HPDE6-E6E7 (cell line): ENCODE measurements around the gene OTOF.

ENCODE experiments used
- DNase-seq: peaks from one replicate; pipeline ENCODE4 v3.0.0; 2011; ENCODE audit warnings: missing footprints; ENCODE audit errors: extremely low spot score

OTOF gene

GRCh38 chr2:26477911-26478253 is at the start of gene OTOF:
Gene OTOF, minus strand, starts transcription at chr2:26478124.
- no peak for DNase-seq

DNA sequence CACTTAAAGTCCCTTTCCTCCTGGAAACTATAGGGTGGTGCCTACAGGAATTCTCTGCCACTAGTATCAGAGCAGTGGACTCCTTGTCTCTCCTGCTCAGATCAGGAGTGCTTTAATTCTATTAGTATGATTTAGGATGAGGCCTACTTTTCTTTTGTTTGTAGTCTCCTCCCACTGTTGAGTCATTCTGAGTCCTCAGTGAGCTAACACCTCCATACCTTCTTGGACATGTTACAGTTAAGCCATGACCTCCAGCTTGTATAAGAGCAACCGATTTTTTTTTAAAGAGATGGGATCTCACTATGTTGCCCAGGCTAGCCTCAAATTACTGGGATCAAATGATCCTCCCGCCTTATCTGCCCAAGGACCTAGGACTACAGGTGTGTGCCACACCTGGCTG is 48.7 kb upstream of the OTOF start:
- peak; percentile 38 for DNase-seq

DNA sequence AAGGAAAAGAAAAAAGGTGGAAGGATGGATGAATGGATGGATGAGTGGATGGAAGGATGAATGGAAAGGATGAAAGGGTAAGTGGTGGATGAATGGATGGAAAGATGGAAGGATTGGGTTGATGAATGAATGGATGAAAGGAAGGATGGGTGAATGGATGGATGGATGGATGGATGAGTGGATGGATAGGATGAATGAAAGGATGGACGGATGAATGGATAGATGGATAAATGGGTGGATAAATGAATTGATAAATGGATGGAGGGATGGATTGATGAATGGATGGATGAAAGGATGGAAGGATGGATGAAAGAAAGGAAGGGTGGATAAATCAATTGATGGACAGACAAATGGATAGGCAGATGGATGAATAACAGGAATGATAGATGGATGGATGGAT is 48.2 kb upstream of the OTOF start:
- DNase-seq = no peak

GRCh38 chr2:26523750-26524149 is 45.8 kb upstream of the OTOF start:
- no peak for DNase-seq

GRCh38 chr2:26522751-26523171 is 44.8 kb upstream of the OTOF start:
- no peak for DNase-seq

DNA sequence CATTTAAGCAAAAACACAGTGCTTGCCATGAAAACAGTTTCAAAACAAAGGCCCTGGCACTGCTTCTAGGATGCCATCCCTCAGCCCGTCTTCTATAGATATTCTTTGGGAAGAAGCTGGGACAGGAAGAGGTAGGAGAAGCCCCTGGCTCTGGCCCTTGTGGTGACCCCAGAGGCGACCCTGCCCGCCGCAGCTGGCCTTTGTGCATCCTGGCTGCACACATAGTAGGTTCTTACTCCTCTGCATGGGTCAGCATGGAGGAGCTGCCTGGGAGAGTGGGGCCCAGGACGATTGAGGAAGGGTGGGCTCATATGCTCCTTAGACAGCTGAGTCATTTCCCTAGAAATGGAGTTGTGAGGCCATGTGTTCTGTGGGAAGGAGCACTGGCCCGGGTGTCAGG is 44.4 kb upstream of the OTOF start:
- DNase-seq = no peak

- no peak for DNase-seq
These were observed 43.9 kb upstream of the OTOF start for GRCh38 chr2:26521913-26522180.

- peak; percentile 27 for DNase-seq
These were observed 43.4 kb upstream of the OTOF start for GRCh38 chr2:26521054-26521912.

GRCh38 chr2:26520148-26520449 is 42.2 kb upstream of the OTOF start:
- no peak for DNase-seq

- DNase-seq = no peak
These were observed 41.6 kb upstream of the OTOF start for GRCh38 chr2:26519396-26520147.

DNA sequence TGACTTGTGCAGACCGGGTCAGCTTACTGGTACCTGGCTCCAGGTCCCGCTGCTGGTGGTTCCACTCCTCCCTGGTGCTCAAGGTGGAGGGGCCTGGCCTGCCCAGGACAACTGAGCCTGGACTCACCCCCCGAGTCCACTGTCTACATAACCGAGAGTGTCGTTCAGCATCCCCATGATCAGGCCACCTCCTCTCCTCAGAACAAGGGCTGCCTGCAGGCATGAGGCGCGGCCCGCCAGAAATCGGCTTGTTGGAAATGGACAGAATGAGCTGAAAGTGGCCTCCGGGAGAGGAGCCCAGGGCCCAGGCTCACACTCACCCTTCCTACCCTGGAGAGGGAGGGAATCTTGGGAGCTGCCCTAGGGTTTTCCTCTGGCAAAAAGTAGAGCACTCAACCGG is 38.9 kb upstream of the OTOF start:
- no peak for DNase-seq

DNA sequence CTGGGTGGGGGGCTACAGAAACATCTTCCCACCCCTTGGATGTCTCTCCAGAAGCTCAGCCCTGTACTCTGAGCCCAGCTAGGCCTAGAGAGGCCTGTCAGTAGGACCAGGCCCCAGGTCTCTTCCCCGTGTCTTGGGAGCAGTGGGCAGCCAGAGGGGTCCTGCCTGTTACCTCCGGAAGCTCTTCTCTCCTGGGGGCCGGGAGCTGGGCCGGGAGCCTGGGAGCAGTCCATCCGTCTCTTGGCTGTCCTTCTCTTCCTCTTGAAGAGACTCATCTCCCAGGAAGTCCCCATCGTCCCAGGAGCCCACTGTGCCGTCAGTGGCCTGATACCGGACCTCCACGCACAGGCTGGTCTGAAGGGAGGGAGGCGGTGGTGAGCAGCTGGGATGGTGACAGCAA is 38.3 kb upstream of the OTOF start:
- DNase-seq = no peak

- DNase-seq = no peak
These were observed 37.8 kb upstream of the OTOF start for GRCh38 chr2:26515771-26516170.

- DNase-seq = no peak
These were observed 36.1 kb upstream of the OTOF start for GRCh38 chr2:26514045-26514444.

DNA sequence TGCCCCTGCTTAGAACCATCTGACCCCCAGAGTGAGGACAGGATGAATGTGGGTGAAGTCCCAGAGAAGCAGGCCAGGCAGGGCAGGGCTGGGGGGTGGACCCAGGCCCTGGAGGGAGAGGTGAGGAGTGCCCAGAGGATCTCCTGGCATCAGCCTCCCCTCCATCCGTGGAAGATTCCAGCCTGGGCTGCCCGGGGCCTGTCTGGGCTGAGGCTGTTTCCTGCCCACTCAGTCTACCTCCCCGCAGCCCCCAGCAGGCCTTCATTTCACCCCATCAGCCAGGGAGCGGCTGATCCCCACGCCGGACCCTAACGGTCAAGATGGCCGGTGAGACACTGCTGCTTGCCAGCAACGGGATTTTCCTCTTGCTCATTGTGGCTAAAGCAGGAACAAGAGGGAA is 35.3 kb upstream of the OTOF start:
- no peak for DNase-seq

DNA sequence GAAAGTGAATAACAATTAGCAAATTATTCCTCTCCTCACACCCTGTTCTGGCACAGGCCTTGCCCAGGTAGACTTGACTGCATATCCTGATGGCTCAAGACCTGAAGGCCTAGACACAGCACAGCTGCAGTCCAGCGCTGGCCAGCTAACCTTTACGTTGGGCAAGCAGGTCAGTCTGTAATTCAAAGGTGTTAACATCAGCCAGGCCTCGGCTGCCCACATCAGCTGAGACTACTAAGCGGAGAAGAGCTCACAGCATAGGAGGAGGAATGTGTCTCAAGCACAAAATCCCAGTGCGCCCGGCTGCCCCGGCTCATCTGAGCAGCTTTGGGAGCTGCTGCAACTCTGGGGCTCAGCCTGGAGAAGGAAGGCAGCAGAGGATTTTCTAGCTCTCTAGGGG is 33.5 kb upstream of the OTOF start:
- no peak for DNase-seq

DNA sequence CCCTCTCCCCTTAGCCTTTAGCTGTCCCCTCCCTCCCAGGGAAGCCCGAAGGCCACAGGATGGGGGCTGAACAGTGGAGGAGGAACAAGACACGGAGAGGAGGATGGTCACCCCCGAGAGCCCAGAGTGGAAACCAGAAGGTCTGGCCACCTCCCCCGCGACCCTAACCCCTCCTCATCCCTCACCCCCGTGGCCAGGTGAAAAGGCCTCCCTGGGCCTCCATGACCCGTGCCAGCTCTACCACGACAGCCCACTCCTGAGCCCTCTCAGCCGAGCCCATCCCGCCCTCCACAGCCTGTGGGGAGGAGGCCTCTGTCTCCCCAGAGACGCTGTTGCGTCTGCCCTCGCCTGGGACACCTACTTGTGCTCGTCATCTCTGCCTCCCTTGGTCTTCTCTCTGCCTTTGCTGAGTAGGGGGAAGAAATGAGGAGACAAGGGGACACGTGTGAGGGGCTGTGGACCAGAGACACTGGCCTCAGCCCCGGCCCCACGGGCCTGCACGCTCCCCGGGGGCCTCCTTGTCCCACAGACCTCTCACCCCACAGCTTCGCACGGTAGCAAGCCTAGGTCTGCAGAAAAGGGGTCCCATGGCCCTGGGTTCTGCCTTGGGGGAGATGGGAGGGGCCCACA is 32.5 kb upstream of the OTOF start:
- DNase-seq = no peak

DNA sequence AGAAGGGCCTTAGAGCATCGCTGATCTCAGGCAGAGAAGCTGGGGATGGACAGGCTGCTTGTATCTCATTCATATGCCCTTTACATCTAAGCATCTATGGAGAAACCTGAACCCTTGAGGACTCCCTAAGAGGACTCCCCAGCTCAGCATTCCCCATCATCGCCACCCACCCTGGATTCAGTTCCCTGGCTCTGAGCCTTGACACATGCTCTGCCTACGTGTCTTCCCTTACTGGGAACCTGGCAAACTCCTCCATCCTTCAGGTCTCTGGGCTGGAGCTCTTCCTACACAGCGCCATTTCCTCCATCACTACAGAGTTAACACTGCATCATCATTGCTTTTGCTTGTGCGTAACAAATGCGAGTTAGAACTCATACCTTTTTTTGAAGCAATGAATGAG is 31.2 kb upstream of the OTOF start:
- DNase-seq = no peak

DNA sequence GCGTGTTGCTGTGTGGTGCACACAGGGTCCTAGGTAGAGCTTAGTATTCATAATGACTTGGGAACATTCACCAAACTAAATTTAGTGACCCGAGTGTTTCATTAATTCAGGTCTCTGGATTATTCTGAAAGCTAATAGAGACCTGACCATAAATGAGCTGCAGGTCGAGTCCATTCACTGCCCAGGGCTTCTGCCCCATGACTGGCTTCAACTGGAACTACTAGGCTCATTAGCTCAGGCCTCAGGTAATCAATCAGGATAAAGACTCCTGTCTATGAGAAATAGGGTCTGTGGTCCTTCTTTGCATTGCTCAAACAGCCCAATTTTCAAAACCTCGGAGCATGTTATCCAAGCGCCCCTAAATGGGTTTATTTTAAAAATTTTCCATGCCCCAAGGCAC is 30.0 kb upstream of the OTOF start:
- DNase-seq = no peak

GRCh38 chr2:26507088-26507487 is 29.2 kb upstream of the OTOF start:
- no peak for DNase-seq

DNA sequence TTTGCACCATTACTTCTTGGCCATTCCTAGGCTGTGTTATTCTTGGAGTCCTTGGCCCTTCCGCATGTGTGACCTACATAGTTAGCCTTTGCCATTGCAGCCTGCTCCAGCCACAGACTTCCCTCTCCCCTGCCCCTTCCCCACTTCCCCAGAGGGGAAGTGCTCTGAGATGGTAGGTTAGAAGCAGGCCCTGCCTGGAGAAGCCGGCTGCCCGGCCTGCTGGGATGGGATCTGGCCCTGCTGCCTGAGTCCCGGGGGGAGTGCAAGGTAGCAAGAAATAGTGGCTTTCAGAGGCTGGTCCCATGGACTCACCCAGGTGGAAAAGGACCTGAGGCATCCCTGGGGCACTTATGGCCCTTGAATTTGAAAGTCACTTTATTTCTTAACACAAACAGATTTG is 28.4 kb upstream of the OTOF start:
- DNase-seq = no peak

GRCh38 chr2:26504002-26504401 is 26.1 kb upstream of the OTOF start:
- no peak for DNase-seq

DNA sequence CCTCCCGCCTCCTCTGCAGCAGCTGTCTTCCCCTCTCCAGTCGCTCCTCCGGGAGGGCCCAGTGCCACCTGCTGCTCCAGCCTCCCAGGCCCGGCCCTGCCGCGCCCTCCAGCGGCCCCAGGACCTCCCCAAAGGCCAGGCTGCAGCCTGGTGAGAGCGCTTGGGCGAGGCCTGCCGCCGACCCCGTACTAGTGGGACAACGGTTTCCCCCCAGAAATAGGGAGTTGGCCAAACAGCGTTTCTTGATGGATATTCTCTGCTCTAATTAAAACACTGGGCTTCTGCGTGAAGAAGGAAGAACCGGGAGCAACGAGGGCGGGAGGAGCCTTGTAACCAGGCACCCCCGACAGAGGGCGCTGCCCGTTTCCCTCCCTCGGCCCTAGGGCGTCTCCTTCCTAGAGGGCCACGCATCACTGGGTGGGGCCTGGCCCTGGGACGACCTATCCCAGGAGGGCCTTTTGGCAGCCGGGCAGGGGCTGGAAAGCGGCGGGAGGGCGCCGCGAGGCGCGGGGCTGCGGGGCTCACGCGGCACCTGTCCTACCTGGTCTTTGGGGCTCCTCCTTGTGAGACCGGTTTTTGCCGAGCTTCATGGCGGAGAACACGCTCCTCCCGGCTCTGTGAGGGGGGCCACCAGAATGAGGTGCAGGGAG is 25.4 kb upstream of the OTOF start:
- DNase-seq = peak; percentile 85
